HG03159 (cell line): ENCODE measurements around the gene IRX1.

Source experiments
- ATAC-seq: cut with Tn5 transposase; IDR thresholded peaks from one replicate; pipeline ENCODE4 v1.9.1; 2021; ENCODE audit warnings: mild to moderate bottlenecking, moderate library complexity; ENCODE audit not compliant: unreplicated experiment

Gene IRX1

DNA sequence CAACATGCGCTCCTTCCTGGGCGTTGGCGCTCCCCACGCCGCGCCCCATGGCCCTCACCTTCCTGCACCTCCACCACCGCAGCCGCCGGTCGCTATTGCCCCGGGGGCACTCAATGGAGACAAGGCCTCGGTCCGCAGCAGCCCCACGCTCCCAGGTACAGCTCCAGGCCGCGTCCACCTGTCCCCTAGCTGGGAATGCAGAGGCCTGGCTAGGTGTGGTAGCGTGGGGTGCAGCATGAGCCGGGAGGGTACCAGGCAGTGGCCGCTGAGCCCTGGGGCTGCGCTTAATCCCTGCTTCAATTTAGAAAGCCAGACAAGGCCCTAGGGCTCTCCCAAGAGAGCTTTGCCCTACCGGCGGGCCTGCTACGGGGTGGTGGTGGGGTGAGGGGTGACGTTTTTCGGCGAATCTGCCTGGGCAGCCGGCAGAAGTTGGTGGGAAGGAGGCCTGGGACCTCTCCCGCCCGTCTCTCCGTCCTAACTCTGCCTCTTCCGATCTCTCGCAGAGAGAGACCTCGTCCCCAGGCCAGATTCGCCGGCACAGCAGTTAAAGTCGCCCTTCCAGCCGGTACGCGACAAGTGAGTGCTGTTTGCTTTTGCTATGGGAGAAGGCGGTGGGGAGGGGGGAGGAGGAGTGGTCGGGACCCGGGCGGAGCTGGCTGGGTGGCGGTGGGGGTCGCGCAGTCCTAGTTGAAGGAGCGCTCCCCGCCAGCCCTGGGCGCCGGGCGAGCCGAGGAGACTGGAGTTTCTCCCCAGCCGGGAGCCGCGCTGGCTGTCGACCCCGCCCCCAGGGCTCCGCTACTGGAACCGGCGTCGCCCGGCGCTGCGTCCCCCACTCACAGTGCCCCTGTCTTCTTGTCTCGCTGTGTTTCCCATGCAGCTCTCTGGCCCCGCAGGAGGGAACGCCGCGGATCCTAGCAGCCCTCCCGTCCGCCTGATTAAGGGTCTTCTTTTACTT is 4.8 kb downstream of the IRX1 start:
- no peak for ATAC-seq

DNA sequence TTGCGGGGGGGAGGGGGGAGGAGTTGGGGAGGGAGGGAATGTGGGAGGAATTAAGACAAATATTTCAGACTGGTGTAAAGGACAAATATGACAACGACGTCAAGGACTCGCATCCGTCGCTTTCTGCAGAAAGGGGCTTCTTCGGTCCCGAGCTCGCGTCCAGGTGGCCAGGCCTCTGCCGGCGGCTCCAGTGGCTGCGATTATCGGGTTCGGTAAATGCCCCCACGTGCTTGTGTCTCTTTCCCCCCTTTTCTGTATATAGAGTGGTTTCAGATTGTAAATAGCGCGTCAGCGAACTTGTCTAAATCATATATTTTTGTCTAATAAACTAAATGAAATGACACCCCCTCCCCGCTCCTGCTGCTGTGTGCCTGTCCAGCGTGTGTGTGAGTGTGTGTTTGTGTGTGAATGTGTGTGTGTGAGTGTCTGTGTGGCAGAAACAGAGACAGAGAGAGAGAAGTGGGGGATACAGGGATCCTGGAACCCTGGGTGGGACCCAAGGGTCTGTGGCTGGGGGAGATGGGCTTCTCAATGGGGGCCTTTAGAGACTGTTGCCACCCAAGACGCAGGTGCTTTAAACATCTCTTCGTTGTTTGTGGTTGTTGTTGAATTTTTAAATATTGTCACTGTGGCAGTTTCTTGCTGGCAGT is 5.6 kb downstream of the IRX1 start:
- no peak for ATAC-seq

DNA sequence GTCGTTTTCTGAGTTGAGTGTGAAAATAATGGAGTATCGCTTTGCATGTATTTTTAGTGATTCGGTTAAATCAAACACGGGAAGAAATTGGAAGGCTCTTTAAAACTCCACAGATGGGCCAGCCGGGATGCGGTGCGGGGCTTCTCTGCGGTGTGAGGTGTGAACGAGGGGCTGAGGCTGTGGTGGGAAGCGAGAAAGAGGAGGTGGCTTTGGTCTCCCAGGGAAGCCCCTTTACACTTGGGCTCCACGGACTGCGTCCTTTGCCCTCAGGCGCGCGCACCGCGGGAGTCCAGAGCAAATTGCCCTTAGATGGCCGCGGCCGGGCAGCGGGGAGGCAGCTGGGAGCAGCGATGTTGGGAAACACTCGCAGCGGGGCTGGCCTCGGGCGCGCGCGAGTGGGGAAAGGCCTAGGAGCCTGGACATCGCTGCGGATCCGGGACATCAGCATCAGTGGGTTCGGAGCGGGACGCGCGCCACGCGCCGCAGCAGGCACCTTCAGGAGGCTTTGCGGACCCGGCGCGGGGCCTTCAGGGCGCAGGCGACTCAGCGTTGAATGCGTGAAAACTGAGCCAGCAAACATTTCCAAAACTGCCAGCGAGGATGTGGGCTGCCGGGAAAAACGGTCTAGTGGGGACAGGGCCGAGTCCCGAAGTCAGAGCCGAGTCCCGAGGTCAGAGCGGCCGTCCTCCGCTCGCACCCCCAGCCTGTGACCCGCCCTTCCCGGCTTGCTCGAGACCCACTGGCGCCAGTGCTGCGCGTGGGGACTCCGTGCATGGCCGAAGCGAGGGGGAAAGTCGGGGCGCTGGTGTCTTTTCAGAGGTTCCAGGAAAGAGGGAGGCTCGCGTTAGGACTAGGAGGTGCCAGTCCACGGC is 6.5 kb downstream of the IRX1 start:
- no peak for ATAC-seq

DNA sequence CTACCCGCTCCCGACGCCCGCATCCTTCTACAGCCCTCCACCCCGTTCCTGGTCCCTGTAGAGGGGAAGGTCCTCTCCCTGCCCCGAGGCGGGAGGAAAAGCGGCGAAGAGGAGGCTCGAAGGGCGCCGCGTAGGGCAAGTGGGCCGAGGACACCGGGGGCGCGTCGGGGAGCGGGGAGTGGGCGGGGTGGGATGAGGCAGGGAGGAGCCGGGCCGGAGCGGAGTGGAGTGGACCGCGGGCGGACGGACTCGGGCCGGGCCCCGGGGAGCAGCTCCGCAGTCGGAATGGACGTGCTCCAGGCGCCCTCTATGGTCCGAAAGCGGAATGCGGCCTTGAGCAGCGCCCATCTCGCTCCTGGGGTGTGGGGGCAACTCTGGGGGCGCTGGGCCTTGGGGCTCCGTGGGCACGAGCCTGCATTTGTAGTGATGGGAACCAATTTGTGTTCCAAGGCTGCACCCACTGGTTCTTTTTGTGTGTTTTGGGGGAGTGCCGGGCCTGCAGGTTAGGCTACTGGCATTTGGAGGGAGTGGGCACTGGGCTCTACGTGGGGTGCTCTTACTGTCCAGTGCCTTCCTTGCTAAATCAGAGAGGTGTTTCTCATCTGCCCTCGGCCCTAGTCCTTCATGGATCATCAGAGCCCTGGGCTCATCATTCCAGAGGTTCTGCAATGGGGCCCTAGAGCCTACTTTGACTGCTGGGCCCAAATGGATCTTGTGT is 7.3 kb downstream of the IRX1 start:
- ATAC-seq = no peak

GRCh38 chr5:3604501-3604900 is 8.9 kb downstream of the IRX1 start:
- no peak for ATAC-seq

- no peak for ATAC-seq
Measured at GRCh38 chr5:3605298-3606010, 9.8 kb downstream of the IRX1 start.

GRCh38 chr5:3606121-3606831 is 10.6 kb downstream of the IRX1 start:
- ATAC-seq = no peak

DNA sequence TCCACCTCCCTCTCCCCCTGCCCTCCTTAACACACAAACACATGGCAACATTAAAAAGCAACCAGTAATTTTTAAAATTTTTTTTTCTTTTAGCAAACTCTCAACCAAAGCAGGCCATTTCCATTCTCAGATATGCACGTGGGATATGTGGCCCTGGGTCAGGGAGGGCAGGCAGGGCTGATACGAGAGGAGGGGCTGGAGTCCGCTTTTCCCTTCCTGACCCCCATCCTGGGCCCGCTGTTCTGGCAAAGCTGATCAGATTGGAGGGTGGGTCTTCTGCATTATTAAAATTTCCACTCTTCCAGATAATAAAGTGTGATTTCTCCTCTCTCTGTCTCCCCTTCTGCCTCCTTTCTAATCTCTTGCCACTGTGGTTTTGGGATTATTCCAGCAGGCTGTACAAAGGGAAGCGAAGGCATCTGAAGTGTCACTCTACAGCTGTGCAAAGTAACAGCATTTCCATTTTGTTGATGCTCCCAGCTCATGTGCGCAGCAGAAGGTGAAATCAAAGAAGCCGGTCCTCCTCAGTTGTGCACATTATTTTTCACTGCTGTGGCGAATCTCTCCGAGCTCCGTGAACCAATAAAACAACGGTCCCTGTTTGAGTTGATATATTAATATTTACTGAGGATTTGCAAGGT is 12.0 kb downstream of the IRX1 start:
- no peak for ATAC-seq

DNA sequence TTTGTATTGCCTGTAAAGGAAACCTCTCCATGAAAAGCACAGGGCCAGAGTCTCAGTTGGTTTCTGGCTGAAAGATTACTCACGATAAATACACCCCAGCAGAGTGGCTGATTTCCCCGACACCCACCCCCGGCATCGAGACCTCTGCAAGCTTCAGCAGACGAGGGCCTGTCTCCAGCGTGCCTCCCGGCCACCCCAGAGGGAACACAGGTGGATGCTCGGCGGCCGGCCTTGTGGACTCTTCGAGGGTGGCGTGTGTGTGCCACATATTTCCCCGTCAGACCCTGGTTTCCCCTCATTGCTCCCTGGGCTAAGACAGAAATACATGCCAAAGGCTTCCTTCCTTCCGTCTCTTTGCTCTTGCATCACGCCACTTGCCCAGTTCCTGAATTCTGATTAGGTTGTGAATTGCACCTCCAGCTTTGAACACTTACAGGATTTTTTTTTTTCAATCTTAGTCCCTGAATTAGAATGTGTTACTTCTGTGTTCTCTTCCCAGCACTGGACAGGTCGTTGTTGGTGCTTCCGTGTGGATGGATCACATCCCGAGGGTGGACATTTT is 13.6 kb downstream of the IRX1 start:
- no peak for ATAC-seq

GRCh38 chr5:3612591-3613042 is 17.0 kb downstream of the IRX1 start:
- no peak for ATAC-seq

DNA sequence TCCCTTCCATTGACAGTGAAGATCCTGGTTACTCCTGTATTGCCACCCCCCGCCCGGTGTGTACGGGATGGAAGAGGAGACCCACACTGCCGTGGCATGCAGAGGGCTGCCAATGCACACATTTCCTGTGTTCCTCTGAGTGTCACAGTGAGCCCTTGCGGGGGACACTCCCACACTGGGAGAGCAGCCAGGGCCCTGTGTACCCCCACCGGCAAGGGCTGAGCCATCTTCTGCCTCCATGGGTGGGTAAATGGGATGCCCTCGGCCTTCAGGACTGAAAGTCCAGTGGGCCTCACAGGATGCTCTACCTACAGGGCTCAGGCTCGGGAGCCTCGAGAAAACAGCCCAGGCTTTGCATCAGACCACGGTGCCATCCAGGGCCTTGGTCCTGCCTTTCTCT is 18.1 kb downstream of the IRX1 start:
- ATAC-seq = no peak

DNA sequence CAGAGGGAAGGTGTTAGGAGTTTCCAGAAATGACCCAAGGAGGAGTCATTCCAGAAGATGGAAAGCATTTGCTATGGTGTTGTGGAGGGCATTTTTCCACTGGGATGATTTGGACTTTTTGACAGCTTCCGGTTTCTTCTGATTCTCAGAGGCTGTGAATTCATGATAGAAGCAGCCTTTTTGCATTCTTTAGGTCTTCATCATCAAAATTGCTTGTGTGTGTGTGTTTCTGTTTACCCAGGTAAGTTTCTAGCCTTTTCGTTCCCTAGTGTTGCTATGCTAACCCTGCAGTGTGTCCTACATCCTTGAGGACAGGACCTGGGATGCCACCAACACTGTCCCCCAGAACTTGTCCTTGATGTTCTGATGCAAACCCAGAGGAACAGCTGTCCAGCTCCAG is 19.6 kb downstream of the IRX1 start:
- no peak for ATAC-seq

DNA sequence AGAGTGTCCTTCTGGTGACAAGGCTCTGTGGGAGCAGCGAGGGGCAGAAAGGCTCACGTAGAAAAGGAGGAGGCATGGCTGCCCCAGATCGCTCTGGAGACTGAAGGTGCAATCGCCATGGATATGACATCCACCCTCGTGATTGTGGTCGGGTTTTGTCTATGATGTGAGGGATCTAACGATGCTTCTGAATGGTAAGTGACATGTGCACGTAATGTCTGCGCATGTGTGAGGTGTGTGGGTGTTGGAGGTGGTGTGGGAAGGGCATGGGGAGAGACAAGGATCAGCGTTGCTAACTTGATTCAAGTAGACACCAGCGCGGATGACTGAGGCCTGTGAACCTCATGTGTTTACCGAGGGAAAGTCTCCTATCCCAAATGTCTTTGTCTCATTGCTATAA is 20.2 kb downstream of the IRX1 start:
- ATAC-seq = no peak

DNA sequence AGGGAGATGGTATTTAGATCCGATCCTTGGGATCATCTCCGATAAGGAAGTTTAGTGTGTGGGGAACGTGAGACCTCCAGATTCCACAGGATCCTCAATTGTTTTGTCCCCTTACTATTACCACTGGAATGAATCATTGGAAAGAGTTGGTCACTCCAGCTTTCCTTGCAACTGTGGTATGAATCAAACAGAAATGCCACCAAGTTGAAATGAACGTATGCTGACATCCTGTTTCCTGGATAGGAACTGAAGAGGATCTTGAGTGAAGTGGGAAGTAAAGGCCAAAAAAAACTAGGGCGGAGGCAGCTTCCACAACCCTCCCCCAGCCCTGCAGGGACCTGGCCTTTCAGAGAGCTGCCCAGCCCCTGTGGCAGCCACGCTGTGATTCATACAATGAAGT is 23.9 kb downstream of the IRX1 start:
- ATAC-seq = no peak

DNA sequence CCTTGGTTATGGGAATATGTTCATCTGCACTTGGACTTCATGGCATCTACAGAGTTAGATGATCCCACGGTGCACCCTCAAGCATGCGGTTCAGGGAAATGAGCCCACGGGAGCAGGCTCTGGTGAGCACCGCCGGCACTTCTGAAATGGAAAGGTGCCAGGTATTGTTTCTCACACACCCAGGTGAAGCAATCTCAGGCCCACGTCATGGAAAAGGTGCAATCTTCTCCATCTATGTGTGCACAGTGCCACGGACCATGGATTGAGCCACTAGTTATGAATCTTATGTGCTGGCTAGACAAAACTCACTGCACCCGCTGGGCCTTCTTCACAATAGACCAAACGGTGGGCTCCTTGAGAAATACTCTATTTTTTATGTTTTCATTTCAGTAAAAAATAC is 27.3 kb downstream of the IRX1 start:
- ATAC-seq = no peak

DNA sequence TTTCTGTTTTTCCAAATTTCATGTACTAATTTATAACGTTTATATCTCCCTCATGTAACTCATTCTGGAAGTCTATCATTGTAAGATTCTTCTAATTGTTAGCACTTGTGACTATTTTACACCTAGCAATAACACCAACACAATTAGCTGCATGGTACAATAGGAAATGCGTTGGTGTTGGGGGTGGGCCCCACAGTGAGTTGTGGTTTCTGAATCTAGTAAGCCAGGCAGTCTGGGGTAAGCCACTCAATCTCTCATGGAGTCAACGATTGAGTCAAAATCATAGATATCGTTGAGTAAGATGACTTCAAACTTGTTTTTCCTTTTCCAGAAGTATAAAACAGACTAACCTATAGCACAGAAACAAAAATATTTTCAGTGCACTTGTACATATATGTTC is 30.0 kb downstream of the IRX1 start:
- no peak for ATAC-seq

GRCh38 chr5:3634061-3634460 is 38.4 kb downstream of the IRX1 start:
- no peak for ATAC-seq

DNA sequence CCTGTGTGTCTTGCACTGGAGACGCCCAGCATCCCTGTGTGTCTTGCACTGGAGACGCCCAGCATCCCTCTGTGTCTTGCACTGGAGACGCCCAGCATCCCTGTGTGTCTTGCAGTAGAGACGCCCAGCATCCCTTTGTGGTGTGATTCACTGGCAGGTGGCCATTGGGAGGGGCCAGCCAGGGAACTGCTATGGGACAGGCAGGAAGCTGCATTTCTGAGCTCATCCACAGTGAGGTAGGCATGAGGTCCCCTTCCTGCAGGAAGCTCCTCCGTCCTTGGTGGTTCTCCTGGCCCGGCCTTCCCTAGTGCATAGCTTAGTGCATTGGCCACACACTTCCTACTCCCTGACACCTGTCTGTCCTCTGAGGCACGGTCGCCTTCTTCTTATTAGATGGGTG is 43.5 kb downstream of the IRX1 start:
- ATAC-seq = no peak

DNA sequence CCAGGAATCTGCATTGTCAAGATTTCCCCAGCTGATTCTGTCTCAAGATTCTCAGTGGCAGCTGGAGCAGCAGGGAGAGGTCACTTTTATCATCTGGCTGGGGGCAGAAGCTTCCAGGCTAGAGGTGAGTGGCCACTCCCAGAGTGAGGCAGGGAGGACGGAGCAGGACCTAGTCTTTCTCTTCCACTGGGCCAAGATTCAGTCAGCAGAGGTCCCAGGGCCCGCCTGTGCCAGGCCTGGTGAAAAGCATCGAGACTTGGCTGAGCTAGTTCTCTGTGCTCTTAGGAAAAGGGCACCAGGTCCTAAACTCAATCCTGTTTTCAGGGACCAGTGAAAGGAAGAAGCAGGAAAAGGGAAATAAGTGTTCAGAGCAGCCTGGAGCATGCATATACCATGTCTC is 46.6 kb downstream of the IRX1 start:
- ATAC-seq = no peak
